Central memory CD8-positive, alpha-beta T cell (primary cell): ENCODE measurements around the gene AGPAT3.

ENCODE experiments used
- ATAC-seq: fragments of 150-1000 bp; cut with Tn5 transposase; replicated peaks from 2 replicates; pipeline ENCODE4 v1.10.0; 2022; ENCODE audit warnings: mild to moderate bottlenecking, moderate FRiP score, moderate number of reproducible peaks; ENCODE audit not compliant: poor library complexity, severe bottlenecking; ENCODE audit errors: extremely low read depth
- DNase-seq, 2 donors: peaks; one replicate each; pipeline ENCODE4 v3.0.0; 2021; ENCODE audit warnings: low spot score in 2 of 2
- H3K27ac Mint-ChIP-seq: one replicate; pipeline ENCODE4 v1.8.0; 2022; ENCODE audit warnings: low read depth, mild to moderate bottlenecking, moderate library complexity, mixed read lengths
- H3K27me3 Mint-ChIP-seq: one replicate; pipeline ENCODE4 v1.8.0; 2022; ENCODE audit warnings: mixed read lengths
- H3K36me3 Mint-ChIP-seq: one replicate; pipeline ENCODE4 v1.8.0; 2022; ENCODE audit warnings: mild to moderate bottlenecking, moderate library complexity, mixed read lengths; ENCODE audit not compliant: insufficient read depth
- H3K4me1 Mint-ChIP-seq: one replicate; pipeline ENCODE4 v1.8.0; 2022; ENCODE audit warnings: mixed read lengths
- H3K4me3 Mint-ChIP-seq: one replicate; pipeline ENCODE4 v1.8.0; 2022; ENCODE audit warnings: mild to moderate bottlenecking, moderate library complexity, mixed read lengths
- H3K9me3 Mint-ChIP-seq: one replicate; pipeline ENCODE4 v1.8.0; 2022; ENCODE audit warnings: mixed read lengths

The AGPAT3 gene

GRCh38 chr21:43930074-43930847 lies 65.2 kb downstream of the AGPAT3 start:
- no peak overlapping the region for H3K27ac Mint-ChIP-seq
- H3K4me3 Mint-ChIP-seq, result no peak overlapping the region
- H3K4me1 Mint-ChIP-seq, result peaks cover 20% of the 10 kb centered on the region
- DNase-seq (no peak), ATAC-seq (no peak)
- H3K36me3 Mint-ChIP-seq, result peaks cover 12% of the 10 kb centered on the region
- H3K9me3 Mint-ChIP-seq, result no peaks in the 10 kb centered on the region
- no peaks in the 10 kb centered on the region for H3K27me3 Mint-ChIP-seq

GRCh38 chr21:43930848-43931375 lies 65.9 kb downstream of the AGPAT3 start:
- H3K4me1 Mint-ChIP-seq, result peaks cover 20% of the 10 kb centered on the region
- DNase-seq, result no peak
- no peak overlapping the region for H3K4me3 Mint-ChIP-seq
- H3K27me3 Mint-ChIP-seq, result no peaks in the 10 kb centered on the region
- no peak overlapping the region for H3K27ac Mint-ChIP-seq
- peaks cover 13% of the 10 kb centered on the region for H3K36me3 Mint-ChIP-seq
- ATAC-seq, result no peak
- H3K9me3 Mint-ChIP-seq, result no peaks in the 10 kb centered on the region

GRCh38 chr21:43931489-43931888 lies 66.5 kb downstream of the AGPAT3 start:
- H3K27ac Mint-ChIP-seq, result no peak overlapping the region

GRCh38 chr21:43932005-43932404 lies 67.0 kb downstream of the AGPAT3 start:
- Mint-ChIP-seq H3K27ac (no peak overlapping the region), H3K27me3 (no peaks in the 10 kb centered on the region), H3K4me1 (peaks cover 20% of the 10 kb centered on the region), H3K36me3 (peaks cover 13% of the 10 kb centered on the region), H3K9me3 (no peaks in the 10 kb centered on the region), H3K4me3 (no peak overlapping the region)
- ATAC-seq, result no peak
- no peak for DNase-seq

More at GRCh38 chr21:43931489-43931888, 66.5 kb downstream of the AGPAT3 start:
- Mint-ChIP-seq H3K36me3 (peaks cover 13% of the 10 kb centered on the region), H3K4me1 (peaks cover 20% of the 10 kb centered on the region), H3K9me3 (no peaks in the 10 kb centered on the region), H3K4me3 (no peak overlapping the region), H3K27me3 (no peaks in the 10 kb centered on the region)
- DNase-seq (no peak), ATAC-seq (no peak)

GRCh38 chr21:43933199-43933598 lies 68.2 kb downstream of the AGPAT3 start:
- DNase-seq, result no peak
- Mint-ChIP-seq H3K27me3 (no peaks in the 10 kb centered on the region), H3K36me3 (peaks cover 17% of the 10 kb centered on the region), H3K4me1 (peaks cover 29% of the 10 kb centered on the region), H3K9me3 (no peaks in the 10 kb centered on the region), H3K27ac (peak overlapping the region; percentile 83), H3K4me3 (no peak overlapping the region)
- ATAC-seq, result no peak

GRCh38 chr21:43933680-43934079 lies 68.7 kb downstream of the AGPAT3 start:
- Mint-ChIP-seq H3K9me3 (no peaks in the 10 kb centered on the region), H3K4me1 (peaks cover 34% of the 10 kb centered on the region), H3K36me3 (peaks cover 17% of the 10 kb centered on the region), H3K4me3 (no peak overlapping the region), H3K27me3 (no peaks in the 10 kb centered on the region), H3K27ac (peak overlapping the region; percentile 83)
- DNase-seq (no peak), ATAC-seq (no peak)

- no peak for DNase-seq
- H3K9me3 Mint-ChIP-seq, result no peaks in the 10 kb centered on the region
- H3K27me3 Mint-ChIP-seq, result no peaks in the 10 kb centered on the region
- no peak overlapping the region for H3K4me3 Mint-ChIP-seq
- peaks cover 38% of the 10 kb centered on the region for H3K4me1 Mint-ChIP-seq
- ATAC-seq, result no peak
- peaks cover 17% of the 10 kb centered on the region for H3K36me3 Mint-ChIP-seq
- H3K27ac Mint-ChIP-seq, result no peak overlapping the region
These were observed 69.1 kb downstream of the AGPAT3 start for GRCh38 chr21:43934116-43934515.

- Mint-ChIP-seq H3K4me1 (peaks cover 42% of the 10 kb centered on the region), H3K27ac (no peak overlapping the region), H3K27me3 (no peaks in the 10 kb centered on the region), H3K9me3 (no peaks in the 10 kb centered on the region), H3K4me3 (no peak overlapping the region), H3K36me3 (peaks cover 12% of the 10 kb centered on the region)
- ATAC-seq (no peak), DNase-seq (no peak)
These were observed 70.0 kb downstream of the AGPAT3 start for GRCh38 chr21:43934716-43935705.

- Mint-ChIP-seq H3K4me1 (peaks cover 42% of the 10 kb centered on the region), H3K27me3 (no peaks in the 10 kb centered on the region), H3K36me3 (peaks cover 12% of the 10 kb centered on the region), H3K27ac (no peak overlapping the region), H3K4me3 (no peak overlapping the region), H3K9me3 (no peaks in the 10 kb centered on the region)
- DNase-seq, result no peak
- no peak for ATAC-seq
These were observed 70.7 kb downstream of the AGPAT3 start for GRCh38 chr21:43935711-43936110.

- Mint-ChIP-seq H3K27me3 (no peaks in the 10 kb centered on the region), H3K9me3 (no peaks in the 10 kb centered on the region), H3K36me3 (peaks cover 14% of the 10 kb centered on the region), H3K4me3 (no peak overlapping the region), H3K27ac (no peak overlapping the region), H3K4me1 (peaks cover 40% of the 10 kb centered on the region)
- DNase-seq, result no peak
- no peak for ATAC-seq
These were observed 71.4 kb downstream of the AGPAT3 start for GRCh38 chr21:43936247-43936967.

GRCh38 chr21:43937051-43937832 lies 72.2 kb downstream of the AGPAT3 start:
- DNase-seq, result no peak
- Mint-ChIP-seq H3K27ac (no peak overlapping the region), H3K4me1 (peaks cover 32% of the 10 kb centered on the region), H3K36me3 (peaks cover 13% of the 10 kb centered on the region), H3K4me3 (peak overlapping the region; percentile 38), H3K9me3 (no peaks in the 10 kb centered on the region), H3K27me3 (no peaks in the 10 kb centered on the region)
- no peak for ATAC-seq
